Measurements from ENCODE around the gene DDX5. TPM values are rescaled to one million over a fixed set of nuclear protein-coding genes. Genes with fewer than 3 reads are reported as not detected.

The DDX5 gene
- total RNA-seq, 6 donors from 2014 or later: 554 to 1,286 (median 754) TPM

DNA sequence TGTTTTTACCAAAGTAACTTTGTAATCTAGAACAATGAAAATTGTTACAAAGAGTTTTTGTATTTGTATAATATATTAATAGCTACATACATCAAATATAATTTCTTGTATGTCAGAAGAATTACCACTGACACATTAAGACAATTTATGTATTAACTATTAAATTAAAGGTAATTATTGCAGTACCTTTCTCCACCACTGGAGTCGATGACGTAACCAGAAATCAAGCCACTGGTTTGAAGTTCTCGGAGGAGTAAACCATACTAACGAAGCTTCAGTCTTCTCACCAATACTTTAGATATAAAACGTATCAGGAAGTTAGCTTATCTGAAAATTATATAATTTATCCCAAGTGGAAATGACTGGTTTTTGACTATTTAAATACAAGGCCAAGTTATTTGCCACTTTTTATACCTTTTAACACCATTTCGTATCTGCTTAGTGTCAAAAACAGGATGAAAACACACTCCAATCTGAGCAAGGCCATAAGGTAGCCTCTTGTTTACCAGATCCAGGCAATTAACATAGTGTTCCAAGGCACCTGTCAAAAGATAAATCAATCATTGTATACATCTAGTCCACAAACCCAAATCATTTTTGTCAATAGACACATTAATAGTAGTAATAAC is 13.5 kb downstream of the DDX5 start:
- no peaks in the 10 kb centered on the region for H3K9me3 ChIP-seq
- H3K27me3 ChIP-seq: no peaks in the 10 kb centered on the region
- no peak overlapping the region for H3K4me3 ChIP-seq
- ATAC-seq (ENCODE audit: low FRiP score in 2 of 2) (no peak), DNase-seq (no peak)
- no peak overlapping the region for H3K27ac ChIP-seq
- 76 to 77% methylated on average over 6 of the region's 6 CpGs for WGBS, 2 donors
- no peak for TF ChIP-seq POLR2A (IDR thresholded peaks at IDR 0.05)
- TF ChIP-seq, protein P1, sequence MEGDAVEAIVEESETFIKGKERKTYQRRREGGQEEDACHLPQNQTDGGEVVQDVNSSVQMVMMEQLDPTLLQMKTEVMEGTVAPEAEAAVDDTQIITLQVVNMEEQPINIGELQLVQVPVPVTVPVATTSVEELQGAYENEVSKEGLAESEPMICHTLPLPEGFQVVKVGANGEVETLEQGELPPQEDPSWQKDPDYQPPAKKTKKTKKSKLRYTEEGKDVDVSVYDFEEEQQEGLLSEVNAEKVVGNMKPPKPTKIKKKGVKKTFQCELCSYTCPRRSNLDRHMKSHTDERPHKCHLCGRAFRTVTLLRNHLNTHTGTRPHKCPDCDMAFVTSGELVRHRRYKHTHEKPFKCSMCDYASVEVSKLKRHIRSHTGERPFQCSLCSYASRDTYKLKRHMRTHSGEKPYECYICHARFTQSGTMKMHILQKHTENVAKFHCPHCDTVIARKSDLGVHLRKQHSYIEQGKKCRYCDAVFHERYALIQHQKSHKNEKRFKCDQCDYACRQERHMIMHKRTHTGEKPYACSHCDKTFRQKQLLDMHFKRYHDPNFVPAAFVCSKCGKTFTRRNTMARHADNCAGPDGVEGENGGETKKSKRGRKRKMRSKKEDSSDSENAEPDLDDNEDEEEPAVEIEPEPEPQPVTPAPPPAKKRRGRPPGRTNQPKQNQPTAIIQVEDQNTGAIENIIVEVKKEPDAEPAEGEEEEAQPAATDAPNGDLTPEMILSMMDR (IDR thresholded peaks at IDR 0.05): peak; percentile 31 to 53 (median 42)
- H3K4me1 ChIP-seq: peaks cover 22 to 29% (median 25%) of the 10 kb centered on the region in 4 donors
- peaks cover 0 to 37% (median 9%) of the 10 kb centered on the region in 4 donors for H3K36me3 ChIP-seq

DNA sequence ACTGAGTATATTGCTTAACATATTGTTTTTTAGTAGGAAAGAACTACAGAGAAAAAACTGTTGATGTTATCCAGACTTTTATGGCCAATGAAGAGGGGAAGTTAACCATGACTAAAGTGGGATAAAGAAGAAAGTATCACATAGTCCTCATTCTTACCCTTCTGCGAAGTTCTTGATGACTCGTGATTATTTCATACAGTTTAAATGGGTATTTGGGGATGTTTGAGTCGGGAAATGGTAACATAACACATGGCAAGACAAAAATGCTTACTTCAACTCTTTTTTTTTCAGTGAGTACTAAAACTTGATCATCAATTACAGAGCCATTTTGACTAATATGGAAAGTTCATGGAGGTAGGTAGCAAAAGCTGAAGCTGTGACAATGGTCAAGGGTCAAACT is 14.1 kb downstream of the DDX5 start:
- Histone ChIP-seq H3K9me3 (no peaks in the 10 kb centered on the region), H3K4me3 (no peak overlapping the region), H3K27me3 (no peaks in the 10 kb centered on the region), H3K27ac (no peak overlapping the region), H3K36me3 (peaks cover 0 to 34% (median 9%) of the 10 kb centered on the region in 4 donors), H3K4me1 (peaks cover 17 to 23% (median 20%) of the 10 kb centered on the region in 4 donors)
- DNase-seq (no peak), ATAC-seq (ENCODE audit: low FRiP score in 2 of 2) (no peak)
- TF ChIP-seq, protein P1 (IDR thresholded peaks at IDR 0.05): no peak
- TF ChIP-seq POLR2AphosphoS5 (IDR thresholded peaks at IDR 0.05) (no peak), POLR2A (IDR thresholded peaks at IDR 0.05) (no peak), EP300 (IDR thresholded peaks at IDR 0.05) (no peak)
- 86 to 87% methylated on average over 3 of the region's 3 CpGs for WGBS, 2 donors

- TF ChIP-seq, protein P1 (IDR thresholded peaks at IDR 0.05): peak; percentile 41 to 62 (median 48)
- TF ChIP-seq POLR2A (IDR thresholded peaks at IDR 0.05) (no peak), POLR2AphosphoS5 (IDR thresholded peaks at IDR 0.05) (no peak), EP300 (IDR thresholded peaks at IDR 0.05) (no peak)
- Histone ChIP-seq H3K4me1 (peaks cover 17 to 23% (median 19%) of the 10 kb centered on the region in 4 donors), H3K4me3 (no peak overlapping the region), H3K36me3 (peaks cover 0 to 34% (median 9%) of the 10 kb centered on the region in 4 donors), H3K27me3 (no peaks in the 10 kb centered on the region), H3K9me3 (no peaks in the 10 kb centered on the region), H3K27ac (no peak overlapping the region)
- peak in 1 of 2 donors; percentile 50 for DNase-seq
- peak; percentile 75 to 77 for ATAC-seq (ENCODE audit: low FRiP score in 2 of 2)
- 85 to 87% methylated on average over 13 of the region's 13 CpGs for WGBS, 2 donors
Observed at GRCh38 chr17:64491034-64491860, 14.8 kb downstream of the DDX5 start.

- TF ChIP-seq POLR2AphosphoS5 (IDR thresholded peaks at IDR 0.05) (no peak), POLR2A (IDR thresholded peaks at IDR 0.05) (no peak), EP300 (IDR thresholded peaks at IDR 0.05) (no peak)
- TF ChIP-seq, protein P1 (IDR thresholded peaks at IDR 0.05): no peak
- H3K27me3 ChIP-seq: no peaks in the 10 kb centered on the region
- H3K27ac ChIP-seq: no peak overlapping the region
- ATAC-seq (ENCODE audit: low FRiP score in 2 of 2): no peak
- DNase-seq: no peak
- H3K36me3 ChIP-seq: peaks cover 7 to 54% (median 19%) of the 10 kb centered on the region in 4 donors
- no peaks in the 10 kb centered on the region for H3K4me1 ChIP-seq
- H3K9me3 ChIP-seq: no peaks in the 10 kb centered on the region
- WGBS, 2 donors: 98 to 100% methylated on average over 2 of the region's 2 CpGs
- H3K4me3 ChIP-seq: no peak overlapping the region
Observed at GRCh38 chr17:64488301-64488700, 17.8 kb downstream of the DDX5 start.
